DND-41 (cell line): Measurements from ENCODE around the gene HSF2BP.
A peak's percentile ranks its signal among the peaks of the same experiment; 100 is the strongest.

Experiments used
- ATAC-seq: fragments of 200-7000 bp; cut with Tn5 transposase; 3 replicates; pipeline ENCODE4 v1.9.1; 2021; ENCODE audit warnings: low read depth; ENCODE audit not compliant: insufficient read depth
- DNase-seq: peaks from one replicate; pipeline ENCODE4 v3.0.0-alpha.2; 2020
- H2AFZ ChIP-seq: 2 replicates; pipeline ENCODE4 v1.6.0; 2012; ENCODE audit warnings: low read depth, low read length
- H3K27ac ChIP-seq: 2 replicates; pipeline ENCODE4 v1.5.1; 2012; ENCODE audit warnings: low read length, inconsistent platforms
- H3K27me3 ChIP-seq: fragments of 200-600 bp; sonication (generic); 2 replicates; pipeline ENCODE4 v1.6.0; 2012; ENCODE audit warnings: low read length, mild to moderate bottlenecking, inconsistent platforms; ENCODE audit not compliant: insufficient read depth, poor library complexity
- H3K36me3 ChIP-seq: 2 replicates; pipeline ENCODE4 v1.5.1; 2012; ENCODE audit warnings: low read length, inconsistent platforms; ENCODE audit not compliant: insufficient read depth
- H3K4me1 ChIP-seq: 2 replicates; pipeline ENCODE4 v1.5.1; 2012; ENCODE audit warnings: mild to moderate bottlenecking, low read length; ENCODE audit not compliant: insufficient read depth
- H3K4me2 ChIP-seq: 2 replicates; pipeline ENCODE4 v1.6.0; 2012; ENCODE audit warnings: mild to moderate bottlenecking, moderate library complexity, low read length, inconsistent platforms; ENCODE audit not compliant: insufficient read depth
- H3K4me3 ChIP-seq, 2 experiments: fragments of 200-600 bp in 1 of 2; shearing (Covaris generic) in 1 of 2; 2 replicates each; pipeline ENCODE4 v1.5.1; 2012 to 2016; ENCODE audit warnings: inconsistent platforms in 2 of 2, low read length in 2 of 2, mild to moderate bottlenecking in 2 of 2, low read depth in 1 of 2, moderate library complexity in 1 of 2
- H3K79me2 ChIP-seq: 2 replicates; pipeline ENCODE4 v1.6.0; 2012; ENCODE audit warnings: low read length, inconsistent platforms; ENCODE audit not compliant: insufficient read depth
- H3K9ac ChIP-seq: 2 replicates; pipeline ENCODE4 v1.6.0; 2012; ENCODE audit warnings: low read depth, mild to moderate bottlenecking, inconsistent platforms, low read length, moderate library complexity
- H3K9me3 ChIP-seq: 2 replicates; pipeline ENCODE4 v1.5.1; 2012; ENCODE audit warnings: low read length, moderate library complexity, mild to moderate bottlenecking, inconsistent platforms; ENCODE audit not compliant: insufficient read depth, severe bottlenecking
- H4K20me1 ChIP-seq: 2 replicates; pipeline ENCODE4 v1.6.0; 2012; ENCODE audit warnings: low read length; ENCODE audit not compliant: insufficient read depth
- CTCF ChIP-seq: IDR thresholded peaks from 2 replicates; pipeline ENCODE4 v1.5.1; 2012; ENCODE audit warnings: borderline replicate concordance, low read length, moderate library complexity, mild to moderate bottlenecking; ENCODE audit not compliant: poor library complexity, severe bottlenecking; ENCODE audit errors: extremely low read depth
- EZH2 ChIP-seq: IDR thresholded peaks from 3 replicates; pipeline ENCODE4 v1.6.1; 2012; ENCODE audit warnings: borderline replicate concordance, low read depth, mild to moderate bottlenecking, moderate library complexity, low read length, inconsistent platforms; ENCODE audit not compliant: severe bottlenecking

Gene HSF2BP

GRCh38 chr21:43646550-43647260, 12.6 kb downstream of the HSF2BP start:
- H3K79me2 ChIP-seq, result no peaks in the 10 kb centered on the region
- H3K36me3 ChIP-seq, result no peaks in the 10 kb centered on the region
- no peaks in the 10 kb centered on the region for H4K20me1 ChIP-seq
- peaks cover 6% of the 10 kb centered on the region for H3K4me1 ChIP-seq
- peak; percentile 87 for DNase-seq
- no peak overlapping the region for H3K4me3 ChIP-seq
- TF ChIP-seq CTCF, result peak; percentile 100
- TF ChIP-seq EZH2, result no peak
- no peak overlapping the region for H3K9ac ChIP-seq
- peak overlapping the region; percentile 2; the same call in 1 of the 2 replicates for H3K4me2 ChIP-seq
- H2AFZ ChIP-seq, result no peak overlapping the region
- no peak overlapping the region for H3K27ac ChIP-seq
- ATAC-seq, result peak; percentile 100
- no peaks in the 10 kb centered on the region for H3K9me3 ChIP-seq
- no peaks in the 10 kb centered on the region for H3K27me3 ChIP-seq

- Histone ChIP-seq H3K27me3 (no peaks in the 10 kb centered on the region), H3K9me3 (no peaks in the 10 kb centered on the region), H3K4me3 (no peak overlapping the region), H3K79me2 (no peaks in the 10 kb centered on the region), H2AFZ (no peak overlapping the region), H3K27ac (no peak overlapping the region), H3K4me1 (peaks cover 6% of the 10 kb centered on the region), H3K36me3 (no peaks in the 10 kb centered on the region), H3K9ac (no peak overlapping the region), H3K4me2 (no peak overlapping the region), H4K20me1 (no peaks in the 10 kb centered on the region)
- TF ChIP-seq CTCF, result no peak
- TF ChIP-seq EZH2, result no peak
- ATAC-seq, result no peak
- DNase-seq, result no peak
Observed at GRCh38 chr21:43645976-43646375, 13.3 kb downstream of the HSF2BP start.

- Histone ChIP-seq H3K36me3 (no peaks in the 10 kb centered on the region), H3K4me1 (peaks cover 6% of the 10 kb centered on the region), H3K79me2 (no peaks in the 10 kb centered on the region), H3K4me2 (no peak overlapping the region), H4K20me1 (no peaks in the 10 kb centered on the region), H3K9me3 (no peaks in the 10 kb centered on the region), H3K27ac (no peak overlapping the region), H3K27me3 (no peaks in the 10 kb centered on the region), H2AFZ (no peak overlapping the region), H3K9ac (no peak overlapping the region), H3K4me3 (no peak overlapping the region)
- ATAC-seq (no peak), DNase-seq (no peak)
- TF ChIP-seq CTCF (peak; percentile 31), EZH2 (no peak)
Observed at GRCh38 chr21:43645136-43645891, 14.0 kb downstream of the HSF2BP start.
